GM13976 (cell line): Measurements from ENCODE around the gene NRTN.

Experiments
- DNase-seq: peaks from one replicate; pipeline ENCODE4 v3.0.0; 2012; ENCODE audit warnings: low spot score
- in situ Hi-C: fragments of 300-500 bp; cut with MboI; formaldehyde crosslinking; loops from one replicate; pipeline ENCODE4 v1.12.0; 2022; ENCODE audit warnings: low sequenced_read_pairs, mixed read lengths, inconsistent platforms; ENCODE audit not compliant: unreplicated experiment
- TF ChIP-seq, protein P1 (sequence below): IDR thresholded peaks from 2 replicates; pipeline ENCODE4 v1.5.1; 2012; ENCODE audit warnings: borderline replicate concordance, mild to moderate bottlenecking; ENCODE audit not compliant: insufficient read depth; ENCODE audit errors: extremely low read depth, missing control alignments, control extremely low read depth

NRTN gene

DNA sequence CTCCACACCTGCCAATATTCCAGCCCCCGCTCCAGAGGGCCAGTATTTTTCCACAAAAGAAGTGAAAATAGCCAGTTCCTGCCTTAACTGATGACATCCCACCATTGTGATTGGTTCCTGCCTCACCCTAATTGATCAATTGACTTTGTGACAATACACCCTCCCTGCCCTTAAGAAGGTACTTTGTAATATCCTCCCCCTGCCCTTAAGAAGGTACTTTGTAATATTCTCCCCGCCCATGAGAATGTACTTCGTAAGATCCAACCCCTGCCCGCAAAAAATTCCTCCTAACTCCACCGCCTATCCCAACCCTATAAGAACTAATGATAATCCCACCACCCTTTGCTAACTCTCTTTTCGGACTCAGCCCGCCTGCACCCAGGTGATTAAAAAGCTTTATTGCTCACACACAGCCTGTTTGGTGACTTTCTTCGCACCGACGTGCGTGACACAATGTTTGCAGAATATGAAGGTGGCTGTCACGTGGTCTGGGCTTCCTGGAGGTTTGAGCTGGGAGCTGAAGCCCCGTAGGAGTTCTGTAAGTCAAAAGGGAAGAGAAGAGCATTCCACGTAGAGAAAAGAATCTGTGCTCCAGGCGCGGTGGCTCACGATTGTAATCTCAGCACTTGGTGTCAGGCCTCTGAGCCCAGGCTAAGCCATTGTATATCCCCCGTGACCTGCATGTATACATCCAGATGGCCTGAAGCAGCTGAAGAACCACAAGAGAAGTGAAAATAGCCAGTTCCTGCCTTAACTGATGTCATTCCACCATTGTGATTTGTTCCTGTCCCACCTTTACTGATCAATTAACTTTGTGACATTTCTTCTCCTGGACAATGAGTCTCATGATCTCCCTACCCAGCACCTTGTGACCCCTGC lies 52.6 kb downstream of the NRTN start:
- TF ChIP-seq, protein P1, sequence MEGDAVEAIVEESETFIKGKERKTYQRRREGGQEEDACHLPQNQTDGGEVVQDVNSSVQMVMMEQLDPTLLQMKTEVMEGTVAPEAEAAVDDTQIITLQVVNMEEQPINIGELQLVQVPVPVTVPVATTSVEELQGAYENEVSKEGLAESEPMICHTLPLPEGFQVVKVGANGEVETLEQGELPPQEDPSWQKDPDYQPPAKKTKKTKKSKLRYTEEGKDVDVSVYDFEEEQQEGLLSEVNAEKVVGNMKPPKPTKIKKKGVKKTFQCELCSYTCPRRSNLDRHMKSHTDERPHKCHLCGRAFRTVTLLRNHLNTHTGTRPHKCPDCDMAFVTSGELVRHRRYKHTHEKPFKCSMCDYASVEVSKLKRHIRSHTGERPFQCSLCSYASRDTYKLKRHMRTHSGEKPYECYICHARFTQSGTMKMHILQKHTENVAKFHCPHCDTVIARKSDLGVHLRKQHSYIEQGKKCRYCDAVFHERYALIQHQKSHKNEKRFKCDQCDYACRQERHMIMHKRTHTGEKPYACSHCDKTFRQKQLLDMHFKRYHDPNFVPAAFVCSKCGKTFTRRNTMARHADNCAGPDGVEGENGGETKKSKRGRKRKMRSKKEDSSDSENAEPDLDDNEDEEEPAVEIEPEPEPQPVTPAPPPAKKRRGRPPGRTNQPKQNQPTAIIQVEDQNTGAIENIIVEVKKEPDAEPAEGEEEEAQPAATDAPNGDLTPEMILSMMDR: no peak
- in situ Hi-C loops: no loop called here
- DNase-seq: no peak

DNA sequence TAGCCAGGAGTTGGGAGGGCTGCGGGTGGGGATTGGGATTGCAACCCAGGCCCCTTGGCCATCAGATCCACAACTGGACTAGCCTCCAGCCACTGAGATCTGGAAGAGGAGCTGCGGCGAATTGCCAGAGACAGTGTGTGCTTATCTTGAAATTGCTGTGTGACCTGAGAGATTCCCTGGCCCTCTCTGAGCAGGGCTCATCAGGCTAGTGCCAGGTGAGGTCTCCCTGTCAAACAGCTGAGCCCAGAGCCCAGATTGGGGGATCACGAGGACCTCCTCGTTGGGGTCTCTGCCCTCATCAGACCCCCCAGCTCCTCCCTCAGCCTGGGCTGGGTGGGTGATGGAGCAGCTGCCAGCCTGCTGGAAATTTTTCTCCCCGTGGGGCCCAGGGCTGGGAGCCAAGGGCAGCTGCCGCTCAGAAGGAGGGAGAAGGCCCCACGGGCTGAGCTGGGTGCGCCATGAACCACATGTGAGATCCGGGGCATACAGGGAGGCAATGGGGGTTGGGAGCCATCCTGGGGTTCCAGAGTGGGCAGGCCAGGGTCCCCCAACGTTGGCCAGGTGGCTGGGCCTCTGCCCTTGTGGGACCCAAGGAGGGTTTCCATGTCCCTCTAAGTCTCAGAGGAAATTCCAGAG lies 58.3 kb downstream of the NRTN start:
- DNase-seq: no peak
- TF ChIP-seq, protein P1: no peak
- in situ Hi-C loops: no loop called here

DNA sequence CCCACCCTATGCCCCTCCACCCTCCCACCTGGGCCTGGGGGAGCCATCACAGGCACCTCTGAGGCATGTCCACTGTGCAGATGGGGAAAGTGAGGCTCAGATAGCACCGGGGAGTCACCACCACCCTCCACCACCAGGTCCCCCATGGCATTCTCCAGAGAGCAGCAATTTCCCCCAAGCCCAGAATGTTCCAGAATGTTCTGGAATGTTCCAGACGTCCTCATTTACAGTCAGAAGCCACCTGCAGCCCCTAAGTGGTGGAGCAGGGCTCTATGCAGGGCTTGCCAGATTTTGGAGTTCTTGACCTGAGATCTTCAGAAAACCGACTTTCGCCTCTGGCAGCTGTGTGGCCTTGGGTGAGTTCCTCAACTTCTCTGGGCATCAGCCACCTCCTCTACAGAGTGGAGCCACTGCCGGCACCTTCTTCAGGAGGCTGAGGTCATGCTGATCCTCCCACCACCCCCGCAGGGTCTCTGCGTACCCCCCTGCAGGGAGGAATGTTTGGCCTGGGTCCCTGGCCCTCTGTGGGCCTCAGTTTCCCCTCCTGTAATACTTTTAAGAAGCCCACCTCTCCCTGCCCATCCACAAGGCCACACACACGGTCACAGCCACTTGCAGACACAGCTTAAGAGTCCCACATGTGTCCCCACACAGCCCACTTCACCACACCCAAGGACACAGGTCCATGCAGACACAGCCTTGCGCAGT lies 59.3 kb downstream of the NRTN start:
- DNase-seq: no peak
- TF ChIP-seq, protein P1: no peak
- in situ Hi-C loops: no loop called here

DNA sequence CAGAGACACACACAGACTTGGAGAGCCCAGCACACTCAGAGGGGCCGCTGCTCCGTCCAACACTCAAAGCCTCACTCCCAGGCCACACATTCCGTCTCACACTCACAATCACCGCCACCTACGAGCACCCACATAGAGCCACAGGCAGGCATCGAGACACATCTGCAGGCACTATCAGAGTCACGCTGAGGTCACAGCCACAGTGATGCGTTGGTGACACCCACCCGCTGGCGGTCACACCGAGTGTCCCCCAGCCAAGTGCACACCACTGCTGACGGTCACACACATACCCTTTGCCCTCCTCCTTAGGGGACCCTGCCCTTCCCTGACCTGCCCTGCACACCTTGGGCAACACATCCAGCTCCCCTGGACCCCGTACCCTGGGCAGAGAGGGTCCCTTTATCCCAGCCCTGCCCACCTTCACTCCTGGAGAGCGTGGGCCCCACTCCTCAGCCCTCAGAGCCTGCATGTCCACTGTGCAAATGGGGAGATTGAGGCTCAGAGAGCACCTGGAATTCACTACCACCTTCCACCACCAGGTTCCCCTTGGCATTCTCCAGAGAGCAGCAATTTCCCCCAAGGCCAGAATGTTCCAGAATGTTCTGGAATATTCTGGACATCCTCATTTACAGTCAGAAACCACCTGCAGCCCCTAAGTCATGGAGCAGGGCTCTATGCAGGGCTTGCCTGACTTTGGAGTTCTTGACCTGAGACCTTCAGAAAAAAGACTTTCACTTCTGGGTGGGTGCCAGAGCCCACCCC lies 60.0 kb downstream of the NRTN start:
- in situ Hi-C loops: no loop called here
- no peak for DNase-seq
- TF ChIP-seq, protein P1: no peak

DNA sequence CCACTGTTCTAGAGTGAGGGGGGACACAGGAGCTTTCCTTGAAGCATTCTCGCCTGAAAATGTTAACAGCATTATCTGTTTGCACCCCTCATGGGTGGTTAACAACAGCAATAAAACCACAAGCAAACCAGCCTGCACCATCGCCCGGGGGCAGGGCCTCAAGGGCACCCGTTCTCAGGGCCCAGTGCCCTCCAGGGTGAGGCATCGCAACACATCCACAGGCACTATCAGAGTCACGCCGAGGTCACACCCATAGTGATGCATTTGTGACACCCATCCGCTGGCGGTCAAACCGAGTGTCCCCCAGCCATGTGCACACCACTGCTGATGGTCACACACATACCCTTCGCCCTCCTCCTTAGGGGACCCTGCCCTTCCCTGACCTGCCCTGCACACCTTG lies 60.9 kb downstream of the NRTN start:
- DNase-seq: no peak
- in situ Hi-C loops: no loop called here
- TF ChIP-seq, protein P1: no peak
